ENCODE data around the gene TTLL6.

The TTLL6 gene

DNA sequence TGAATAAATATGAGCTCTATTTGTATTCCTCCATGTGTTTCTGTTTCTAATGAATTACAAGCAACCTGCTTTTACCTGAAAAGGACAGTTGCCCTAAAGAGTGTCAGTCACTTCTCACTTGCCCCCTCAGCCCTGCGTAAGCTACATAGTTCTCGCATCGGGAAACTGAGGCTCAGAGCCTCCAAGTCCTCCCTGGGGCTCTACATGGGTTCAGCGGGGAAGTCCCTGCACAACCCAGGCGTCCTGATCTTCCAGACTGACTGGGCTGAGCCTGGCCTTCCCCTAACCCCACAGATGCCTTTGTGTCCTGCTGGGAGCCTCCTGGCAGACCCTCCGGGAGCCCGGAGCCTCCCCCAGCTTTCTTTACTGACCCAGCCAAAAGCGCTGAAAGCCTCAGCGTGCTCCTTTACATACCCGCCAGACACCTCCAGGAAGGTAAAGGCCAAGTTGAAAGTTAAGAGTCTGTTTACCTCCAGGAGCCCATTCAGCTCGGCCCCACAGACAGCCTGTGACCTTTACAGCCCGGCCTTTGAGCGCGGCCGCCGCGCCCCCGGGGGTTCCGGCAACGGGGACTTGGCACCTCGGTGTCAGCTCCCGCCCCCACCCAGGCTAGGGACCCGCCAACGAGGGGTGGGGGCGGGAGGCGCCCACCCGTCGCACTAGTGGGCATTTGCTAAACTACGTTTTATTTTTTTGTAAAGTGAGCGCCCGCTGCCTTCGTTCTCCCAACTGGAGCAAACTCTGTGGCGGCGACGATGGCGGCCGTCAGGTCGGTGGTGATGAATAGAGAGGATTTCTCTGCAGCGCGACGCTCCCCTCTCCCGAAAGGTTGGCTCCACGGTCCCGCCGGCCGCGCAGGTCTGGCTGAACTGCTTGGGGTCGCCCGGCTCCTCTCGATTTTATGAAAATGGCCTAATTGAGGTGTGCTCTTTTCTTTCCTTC is 84.1 kb downstream of the TTLL6 start:
- Histone ChIP-seq H3K4me3 (ENCODE audit: insufficient read depth, low read length, poor library complexity, severe bottlenecking) (no peak overlapping the region), H3K9me3 (ENCODE audit: insufficient read depth, low read length) (no peaks in the 10 kb centered on the region), H3K79me2 (ENCODE audit: insufficient read depth, low read length) (no peaks in the 10 kb centered on the region), H3K9ac (ENCODE audit: low read length) (no peak overlapping the region), H3F3A (ENCODE audit: insufficient read depth) (no peaks in the 10 kb centered on the region), H3K27ac (ENCODE audit: low read depth, low read length) (no peak overlapping the region), H3K27me3 (ENCODE audit: low read length) (no peaks in the 10 kb centered on the region), H2AFZ (ENCODE audit: low read depth, low read length, severe bottlenecking) (no peak overlapping the region), H4K20me1 (ENCODE audit: low read depth, low read length) (no peaks in the 10 kb centered on the region), H3K36me3 (ENCODE audit: low read length) (no peaks in the 10 kb centered on the region), H3K4me2 (ENCODE audit: low read depth, low read length, poor library complexity, severe bottlenecking) (no peak overlapping the region), H3K9me2 (replicated peaks; ENCODE audit: insufficient read depth, low read length) (no peaks in the 10 kb centered on the region)
- TF ChIP-seq EZH2phosphoT487 (conservative IDR thresholded peaks at IDR 0.05; ENCODE audit: low read length): no peak
- TF ChIP-seq, protein P1, sequence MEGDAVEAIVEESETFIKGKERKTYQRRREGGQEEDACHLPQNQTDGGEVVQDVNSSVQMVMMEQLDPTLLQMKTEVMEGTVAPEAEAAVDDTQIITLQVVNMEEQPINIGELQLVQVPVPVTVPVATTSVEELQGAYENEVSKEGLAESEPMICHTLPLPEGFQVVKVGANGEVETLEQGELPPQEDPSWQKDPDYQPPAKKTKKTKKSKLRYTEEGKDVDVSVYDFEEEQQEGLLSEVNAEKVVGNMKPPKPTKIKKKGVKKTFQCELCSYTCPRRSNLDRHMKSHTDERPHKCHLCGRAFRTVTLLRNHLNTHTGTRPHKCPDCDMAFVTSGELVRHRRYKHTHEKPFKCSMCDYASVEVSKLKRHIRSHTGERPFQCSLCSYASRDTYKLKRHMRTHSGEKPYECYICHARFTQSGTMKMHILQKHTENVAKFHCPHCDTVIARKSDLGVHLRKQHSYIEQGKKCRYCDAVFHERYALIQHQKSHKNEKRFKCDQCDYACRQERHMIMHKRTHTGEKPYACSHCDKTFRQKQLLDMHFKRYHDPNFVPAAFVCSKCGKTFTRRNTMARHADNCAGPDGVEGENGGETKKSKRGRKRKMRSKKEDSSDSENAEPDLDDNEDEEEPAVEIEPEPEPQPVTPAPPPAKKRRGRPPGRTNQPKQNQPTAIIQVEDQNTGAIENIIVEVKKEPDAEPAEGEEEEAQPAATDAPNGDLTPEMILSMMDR (IDR thresholded peaks at IDR 0.05; ENCODE audit: insufficient read depth, low read length, poor library complexity, severe bottlenecking): no peak

GRCh38 chr17:48731355-48731754 is 85.7 kb downstream of the TTLL6 start:
- TF ChIP-seq EZH2phosphoT487 (conservative IDR thresholded peaks at IDR 0.05; ENCODE audit: low read length): no peak
- TF ChIP-seq, protein P1 (IDR thresholded peaks at IDR 0.05; ENCODE audit: insufficient read depth, low read length, poor library complexity, severe bottlenecking): no peak
- Histone ChIP-seq H3K27me3 (ENCODE audit: low read length) (no peaks in the 10 kb centered on the region), H3F3A (ENCODE audit: insufficient read depth) (no peaks in the 10 kb centered on the region), H3K36me3 (ENCODE audit: low read length) (no peaks in the 10 kb centered on the region), H3K79me2 (ENCODE audit: insufficient read depth, low read length) (no peaks in the 10 kb centered on the region), H3K9me2 (replicated peaks; ENCODE audit: insufficient read depth, low read length) (no peaks in the 10 kb centered on the region), H3K27ac (ENCODE audit: low read depth, low read length) (no peak overlapping the region), H3K9me3 (ENCODE audit: insufficient read depth, low read length) (no peaks in the 10 kb centered on the region), H2AFZ (ENCODE audit: low read depth, low read length, severe bottlenecking) (no peak overlapping the region), H3K9ac (ENCODE audit: low read length) (no peak overlapping the region), H3K4me2 (ENCODE audit: low read depth, low read length, poor library complexity, severe bottlenecking) (no peak overlapping the region), H3K4me3 (ENCODE audit: insufficient read depth, low read length, poor library complexity, severe bottlenecking) (no peak overlapping the region), H4K20me1 (ENCODE audit: low read depth, low read length) (no peaks in the 10 kb centered on the region)

- Histone ChIP-seq H4K20me1 (ENCODE audit: low read depth, low read length) (no peaks in the 10 kb centered on the region), H3K4me2 (ENCODE audit: low read depth, low read length, poor library complexity, severe bottlenecking) (no peak overlapping the region), H2AFZ (ENCODE audit: low read depth, low read length, severe bottlenecking) (no peak overlapping the region), H3K27ac (ENCODE audit: low read depth, low read length) (no peak overlapping the region), H3K36me3 (ENCODE audit: low read length) (no peaks in the 10 kb centered on the region), H3K9ac (ENCODE audit: low read length) (no peak overlapping the region), H3K27me3 (ENCODE audit: low read length) (no peaks in the 10 kb centered on the region), H3K9me2 (replicated peaks; ENCODE audit: insufficient read depth, low read length) (no peaks in the 10 kb centered on the region), H3K9me3 (ENCODE audit: insufficient read depth, low read length) (no peaks in the 10 kb centered on the region), H3K4me3 (ENCODE audit: insufficient read depth, low read length, poor library complexity, severe bottlenecking) (no peak overlapping the region), H3F3A (ENCODE audit: insufficient read depth) (no peaks in the 10 kb centered on the region), H3K79me2 (ENCODE audit: insufficient read depth, low read length) (no peaks in the 10 kb centered on the region)
- TF ChIP-seq, protein P1 (IDR thresholded peaks at IDR 0.05; ENCODE audit: insufficient read depth, low read length, poor library complexity, severe bottlenecking): no peak
- TF ChIP-seq EZH2phosphoT487 (conservative IDR thresholded peaks at IDR 0.05; ENCODE audit: low read length): no peak
These were observed 86.8 kb downstream of the TTLL6 start for GRCh38 chr17:48730240-48730550.
